Fibroblast of lung (primary cell): ENCODE measurements around the gene BACH1. TPM values are rescaled to one million over a fixed set of nuclear protein-coding genes. Genes with fewer than 3 reads are reported as not detected.
A peak's percentile ranks its signal among the peaks of the same experiment; 100 is the strongest.

ENCODE experiments used
- DNase-seq, 2 donors: peaks; one replicate each; pipeline versions ENCODE4 v3.0.0 to v3.0.0-alpha.2; 2010; ENCODE audit warnings: low read depth in 2 of 2
- H2AFZ ChIP-seq: 2 replicates; pipeline ENCODE4 v1.5.1; 2012; ENCODE audit warnings: low read length, control low read depth, inconsistent platforms
- H3K27ac ChIP-seq: 2 replicates; pipeline ENCODE4 v1.5.1; 2011; ENCODE audit warnings: low read length, control low read depth; ENCODE audit not compliant: insufficient read depth
- H3K27me3 ChIP-seq: 2 replicates; pipeline ENCODE4 v1.5.1; 2011; ENCODE audit warnings: mild to moderate bottlenecking, low read length; ENCODE audit not compliant: control insufficient read depth, insufficient read depth
- H3K36me3 ChIP-seq: 2 replicates; pipeline ENCODE4 v1.5.1; 2011; ENCODE audit warnings: low read length; ENCODE audit not compliant: control insufficient read depth, insufficient read depth
- H3K4me1 ChIP-seq: 2 replicates; pipeline ENCODE4 v1.5.1; 2011; ENCODE audit warnings: low read length; ENCODE audit not compliant: control insufficient read depth, insufficient read depth; ENCODE audit errors: extremely low read depth
- H3K4me2 ChIP-seq: 2 replicates; pipeline ENCODE4 v1.5.1; 2011; ENCODE audit warnings: low read length, control low read depth; ENCODE audit not compliant: insufficient read depth; ENCODE audit errors: extremely low read depth
- H3K4me3 ChIP-seq, 4 experiments: fragments of 200-600 bp in 1 of 4; sonication (generic) in 1 of 4; replicated peaks in 1 of 4; 2 replicates each; pipeline ENCODE4 v1.5.1; 2011 to 2016; ENCODE audit warnings: low read length in 4 of 4, low read depth in 3 of 4, mild to moderate bottlenecking in 3 of 4, control low read depth in 2 of 4, inconsistent platforms in 1 of 4, mixed read lengths in 1 of 4; ENCODE audit not compliant: insufficient read depth in 1 of 4; ENCODE audit errors: control extremely low read depth in 1 of 4
- H3K79me2 ChIP-seq: 2 replicates; pipeline ENCODE4 v1.5.1; 2012; ENCODE audit warnings: mild to moderate bottlenecking, low read length, inconsistent platforms; ENCODE audit not compliant: control insufficient read depth, insufficient read depth
- H3K9ac ChIP-seq: 2 replicates; pipeline ENCODE4 v1.5.1; 2011; ENCODE audit warnings: mild to moderate bottlenecking, low read length, control low read depth; ENCODE audit not compliant: insufficient read depth
- H3K9me3 ChIP-seq: 2 replicates; pipeline ENCODE4 v1.5.1; 2012; ENCODE audit warnings: low read depth, low read length; ENCODE audit not compliant: control insufficient read depth, insufficient read depth
- H4K20me1 ChIP-seq: 2 replicates; pipeline ENCODE4 v1.5.1; 2011; ENCODE audit warnings: low read length; ENCODE audit not compliant: control insufficient read depth, insufficient read depth; ENCODE audit errors: extremely low read depth
- EZH2 ChIP-seq: IDR thresholded peaks from 2 replicates; pipeline ENCODE4 v1.5.1; 2012; ENCODE audit warnings: low read length, control low read depth, mild to moderate bottlenecking; ENCODE audit errors: missing control alignments
- polyA plus RNA-seq, 2 donors: library from polyadenylated mRNA; depleted of rRNA in 1 of 2; stranded (reverse) in 1 of 2; unstranded in 1 of 2; fragments of >200 nt; gene quantifications; 2 replicates each; pipeline ENCODE4 v1.2.1, GENCODE V29; 2011 to 2012; ENCODE audit warnings: missing spikeins in 1 of 2
- total RNA-seq: library from RNA; depleted of rRNA; stranded (reverse); fragments of >200 nt; gene quantifications from 2 replicates; pipeline ENCODE4 v1.2.1, GENCODE V29; 2014
- TF ChIP-seq, protein P1 (sequence below), 2 donors: IDR thresholded peaks in 1 of 2; conservative IDR thresholded peaks in 1 of 2; 1 replicate in 1 of 2; 2 replicates in 1 of 2; pipeline ENCODE4 v1.5.1; 2011 to 2012; ENCODE audit warnings: low read length in 2 of 2, control low read depth in 1 of 2, inconsistent platforms in 1 of 2, low read depth in 1 of 2, mild to moderate bottlenecking in 1 of 2

The BACH1 gene
- total and polyA plus RNA-seq, 2 donors (not counting 1 experiment from before 2014, with no cell fraction given), result 38.2 to 127 TPM

DNA sequence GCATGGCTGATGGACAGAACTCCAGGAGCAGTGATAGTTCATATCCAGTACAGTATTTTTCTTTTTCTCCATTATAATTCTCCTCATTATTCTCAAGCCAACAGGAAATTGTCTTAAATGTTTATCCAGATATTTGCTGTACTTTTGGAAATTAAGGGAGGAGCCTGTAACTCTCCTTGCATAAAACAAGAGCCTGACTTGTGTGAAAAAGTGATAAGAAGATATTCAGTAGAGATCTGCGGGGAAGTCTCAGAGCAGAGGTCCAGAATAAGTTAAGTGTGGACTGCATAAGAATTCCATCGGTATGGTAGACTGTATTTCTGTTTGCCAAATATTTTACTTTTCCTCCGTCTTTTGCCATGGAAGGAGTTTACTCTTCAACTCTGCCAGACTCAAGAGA lies 70.2 kb downstream of the BACH1 start:
- Histone ChIP-seq H2AFZ (no peak overlapping the region), H3K27me3 (no peaks in the 10 kb centered on the region), H3K9ac (no peak overlapping the region), H3K4me3 (no peak overlapping the region), H3K4me1 (no peaks in the 10 kb centered on the region), H3K36me3 (peaks cover 4% of the 10 kb centered on the region), H3K79me2 (no peaks in the 10 kb centered on the region), H3K4me2 (no peak overlapping the region), H3K9me3 (no peaks in the 10 kb centered on the region), H4K20me1 (no peaks in the 10 kb centered on the region), H3K27ac (no peak overlapping the region)
- DNase-seq, result no peak
- TF ChIP-seq, protein P1, sequence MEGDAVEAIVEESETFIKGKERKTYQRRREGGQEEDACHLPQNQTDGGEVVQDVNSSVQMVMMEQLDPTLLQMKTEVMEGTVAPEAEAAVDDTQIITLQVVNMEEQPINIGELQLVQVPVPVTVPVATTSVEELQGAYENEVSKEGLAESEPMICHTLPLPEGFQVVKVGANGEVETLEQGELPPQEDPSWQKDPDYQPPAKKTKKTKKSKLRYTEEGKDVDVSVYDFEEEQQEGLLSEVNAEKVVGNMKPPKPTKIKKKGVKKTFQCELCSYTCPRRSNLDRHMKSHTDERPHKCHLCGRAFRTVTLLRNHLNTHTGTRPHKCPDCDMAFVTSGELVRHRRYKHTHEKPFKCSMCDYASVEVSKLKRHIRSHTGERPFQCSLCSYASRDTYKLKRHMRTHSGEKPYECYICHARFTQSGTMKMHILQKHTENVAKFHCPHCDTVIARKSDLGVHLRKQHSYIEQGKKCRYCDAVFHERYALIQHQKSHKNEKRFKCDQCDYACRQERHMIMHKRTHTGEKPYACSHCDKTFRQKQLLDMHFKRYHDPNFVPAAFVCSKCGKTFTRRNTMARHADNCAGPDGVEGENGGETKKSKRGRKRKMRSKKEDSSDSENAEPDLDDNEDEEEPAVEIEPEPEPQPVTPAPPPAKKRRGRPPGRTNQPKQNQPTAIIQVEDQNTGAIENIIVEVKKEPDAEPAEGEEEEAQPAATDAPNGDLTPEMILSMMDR (conservative IDR thresholded peaks at IDR 0.05 in 1 of 2, IDR thresholded peaks at IDR 0.05 in 1 of 2; ENCODE audit: low read depth in 1 of 2, low read length in 2 of 2), result no peak
- no peak for TF ChIP-seq EZH2

DNA sequence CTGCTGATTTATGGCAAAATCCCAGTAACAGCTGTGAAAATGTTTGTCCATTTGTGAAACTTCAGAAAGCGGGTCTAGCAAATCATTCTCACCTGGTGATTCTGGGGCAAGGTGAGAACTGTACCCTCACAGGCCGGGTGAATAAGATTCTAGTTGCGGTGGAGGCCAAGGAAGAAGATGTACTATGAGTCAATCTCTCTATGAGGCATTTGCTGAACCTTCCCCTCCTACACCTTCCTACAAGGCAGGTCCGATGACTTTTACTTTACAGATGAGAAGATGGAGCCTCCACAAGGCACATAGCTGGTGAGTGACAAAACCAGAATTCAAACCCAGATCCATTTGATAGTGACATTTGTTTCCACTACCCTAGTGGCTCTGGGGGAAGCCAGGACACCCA lies 72.7 kb downstream of the BACH1 start:
- DNase-seq, result peak in 1 of 2 donors; percentile 27
- H3K27ac ChIP-seq, result no peak overlapping the region

DNA sequence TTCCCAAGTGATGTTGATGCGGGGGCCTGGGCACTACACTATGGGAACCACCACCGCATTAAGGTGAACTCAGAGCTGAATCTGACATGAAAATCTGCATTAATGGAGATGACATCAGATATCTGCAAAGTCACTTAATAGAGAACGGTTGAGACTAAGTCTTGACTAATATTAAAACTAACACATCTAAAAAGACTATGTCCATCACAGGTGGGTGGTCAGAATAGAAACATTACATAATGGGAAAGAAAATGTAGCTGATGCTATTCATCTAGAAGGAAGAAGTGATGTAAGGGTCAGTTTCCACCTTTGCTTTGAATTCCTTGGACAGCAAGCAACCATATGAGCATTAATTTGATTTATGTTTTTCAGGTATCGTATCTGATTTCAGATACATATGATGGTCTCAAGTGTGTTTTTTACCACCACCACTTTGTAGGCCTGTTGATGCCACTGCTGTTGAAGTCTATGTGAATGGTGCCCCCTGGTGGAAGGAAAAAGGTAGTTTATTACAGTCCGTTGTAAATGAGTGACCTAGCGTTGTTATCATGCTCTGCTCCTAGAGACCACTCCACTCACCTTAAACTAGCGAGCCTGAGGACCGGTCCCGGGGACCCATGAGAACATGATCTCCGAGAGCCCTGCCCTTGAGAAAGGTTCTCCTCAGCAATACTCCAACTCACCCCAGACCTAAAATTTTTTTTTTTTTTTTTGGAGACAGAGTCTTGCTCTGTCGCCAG lies 73.5 kb downstream of the BACH1 start:
- Histone ChIP-seq H3K4me2 (no peak overlapping the region), H4K20me1 (no peaks in the 10 kb centered on the region), H3K4me1 (no peaks in the 10 kb centered on the region), H3K9me3 (no peaks in the 10 kb centered on the region), H3K9ac (no peak overlapping the region), H3K27ac (no peak overlapping the region), H2AFZ (no peak overlapping the region), H3K27me3 (no peaks in the 10 kb centered on the region), H3K36me3 (peaks cover 4% of the 10 kb centered on the region), H3K79me2 (no peaks in the 10 kb centered on the region), H3K4me3 (no peak overlapping the region)
- TF ChIP-seq EZH2, result no peak
- TF ChIP-seq, protein P1 (conservative IDR thresholded peaks at IDR 0.05 in 1 of 2, IDR thresholded peaks at IDR 0.05 in 1 of 2; ENCODE audit: low read depth in 1 of 2, low read length in 2 of 2), result peak; percentile 61 to 69
- DNase-seq, result peak; percentile 75 to 89

More for the DNA sequence above, 72.7 kb downstream of the BACH1 start:
- H4K20me1 ChIP-seq, result no peaks in the 10 kb centered on the region
- H3K4me3 ChIP-seq, result no peak overlapping the region
- no peak overlapping the region for H3K9ac ChIP-seq
- TF ChIP-seq, protein P1 (conservative IDR thresholded peaks at IDR 0.05 in 1 of 2, IDR thresholded peaks at IDR 0.05 in 1 of 2; ENCODE audit: low read depth in 1 of 2, low read length in 2 of 2), result no peak
- TF ChIP-seq EZH2, result no peak
- H3K79me2 ChIP-seq, result no peaks in the 10 kb centered on the region
- H3K4me2 ChIP-seq, result no peak overlapping the region
- H3K4me1 ChIP-seq, result no peaks in the 10 kb centered on the region
- H3K36me3 ChIP-seq, result peaks cover 4% of the 10 kb centered on the region
- no peaks in the 10 kb centered on the region for H3K27me3 ChIP-seq
- no peaks in the 10 kb centered on the region for H3K9me3 ChIP-seq
- H2AFZ ChIP-seq, result no peak overlapping the region
